GOT3 (cell line): ENCODE data around the gene STOM.
A peak's percentile ranks its signal among the peaks of the same experiment; 100 is the strongest.
"Not testable (repeated sequence)": the region's sequence is repeated elsewhere in the genome, so short reads cannot be mapped to it uniquely, and the experiment has no call there.

ENCODE experiments used
- DNase-seq: peaks from one replicate; lab custom pipeline; 2025; ENCODE audit warnings: mixed read lengths; lab: John Stamatoyannopoulos, UW

The STOM gene

GRCh38 chr9:121369595-121370265 is at the start of gene STOM:
TSS of gene STOM (minus strand) at chr9:121370250. CDS start at chr9:121370187, 63 bp downstream.
- no peak for DNase-seq

- DNase-seq: no peak
Measured at GRCh38 chr9:121411993-121412392, 41.9 kb upstream of the STOM start.

GRCh38 chr9:121405899-121406298 is 35.8 kb upstream of the STOM start:
- no peak for DNase-seq

GRCh38 chr9:121404906-121405305 is 34.9 kb upstream of the STOM start:
- no peak for DNase-seq

- no peak for DNase-seq
Measured at GRCh38 chr9:121399883-121400607, 30.0 kb upstream of the STOM start.

GRCh38 chr9:121399126-121399882 is 29.3 kb upstream of the STOM start:
- DNase-seq: no peak

GRCh38 chr9:121398374-121398773 is 28.3 kb upstream of the STOM start:
- peak; percentile 1 for DNase-seq

- DNase-seq: not testable (repeated sequence)
Measured at GRCh38 chr9:121397277-121397676, 27.2 kb upstream of the STOM start.

- no peak for DNase-seq
Measured at GRCh38 chr9:121395558-121395957, 25.5 kb upstream of the STOM start.

- no peak for DNase-seq
Measured at GRCh38 chr9:121394292-121394691, 24.2 kb upstream of the STOM start.

- no peak for DNase-seq
Measured at GRCh38 chr9:121393318-121393717, 23.3 kb upstream of the STOM start.

- DNase-seq: peak; percentile 95
Measured at GRCh38 chr9:121390372-121390771, 20.3 kb upstream of the STOM start.

GRCh38 chr9:121388140-121388905 is 18.3 kb upstream of the STOM start:
- no peak for DNase-seq

- DNase-seq: no peak
Measured at GRCh38 chr9:121386442-121387175, 16.6 kb upstream of the STOM start.

- no peak for DNase-seq
Measured at GRCh38 chr9:121383715-121384114, 13.7 kb upstream of the STOM start.

GRCh38 chr9:121380846-121381245 is 10.8 kb upstream of the STOM start:
- DNase-seq: no peak

GRCh38 chr9:121376214-121376830 is 6.3 kb upstream of the STOM start:
- no peak for DNase-seq

- no peak for DNase-seq
Measured at GRCh38 chr9:121373011-121373729, 3.1 kb upstream of the STOM start.

GRCh38 chr9:121372239-121373010 is 2.4 kb upstream of the STOM start:
- DNase-seq: no peak
